H1 (cell line): ENCODE data around the gene LDLRAD4. TPM values are rescaled to one million over a fixed set of nuclear protein-coding genes. Genes with fewer than 3 reads are reported as not detected.

Experiments
- CTCF ChIA-PET: fragments of 300-600 bp; sonication (Branson Sonifier 250); formaldehyde crosslinking; loops from one replicate; lab custom pipeline; 2021; ENCODE audit not compliant: partially characterized antibody; lab: Charles Lee
- POLR2A ChIA-PET: fragments of 300-600 bp; sonication (Branson Sonifier 250); formaldehyde crosslinking; loops from one replicate; lab custom pipeline; 2021; ENCODE audit warnings: inconsistent platforms; ENCODE audit not compliant: partially characterized antibody; lab: Charles Lee
- DNase-seq, 2 experiments: peaks; one replicate each; pipeline versions ENCODE4 v3.0.0 to v3.0.0-alpha.2; 2010 to 2022; ENCODE audit warnings: low spot score in 2 of 2, low read depth in 1 of 2, mixed read lengths in 1 of 2
- FAIRE-seq: peaks from 2 replicates; lab custom pipeline; 2011; peaks lifted over from hg19 to GRCh38; lab: Jason Lieb, UNC
- H2AFZ ChIP-seq: 2 replicates; pipeline ENCODE4 v1.8.1; 2012; ENCODE audit warnings: low read length, inconsistent platforms
- H2AK5ac ChIP-seq: 2 replicates; pipeline ENCODE4 v1.6.1; 2013; ENCODE audit warnings: low read depth, low read length
- H2BK120ac ChIP-seq: replicated peaks from 2 replicates; pipeline ENCODE3; 2013; ENCODE audit warnings: low read depth, low read length, inconsistent platforms
- H2BK12ac ChIP-seq: 2 replicates; pipeline ENCODE4 v1.6.1; 2013; ENCODE audit warnings: low read depth, low read length
- H2BK15ac ChIP-seq: 2 replicates; pipeline ENCODE4 v1.6.1; 2013; ENCODE audit warnings: low read length
- H2BK20ac ChIP-seq: 2 replicates; pipeline ENCODE4 v1.6.1; 2013; ENCODE audit warnings: low read length
- H2BK5ac ChIP-seq: 2 replicates; pipeline ENCODE4 v1.6.1; 2013; ENCODE audit warnings: low read depth, low read length
- H3K14ac ChIP-seq: 2 replicates; pipeline ENCODE4 v1.6.1; 2013; ENCODE audit warnings: inconsistent platforms; ENCODE audit not compliant: insufficient read length
- H3K18ac ChIP-seq: 2 replicates; pipeline ENCODE4 v1.6.1; 2013; ENCODE audit warnings: low read length; ENCODE audit errors: extremely low read depth
- H3K23ac ChIP-seq: 2 replicates; pipeline ENCODE4 v1.6.1; 2013; ENCODE audit warnings: inconsistent platforms; ENCODE audit not compliant: insufficient read length
- H3K23me2 ChIP-seq: 2 replicates; pipeline ENCODE4 v1.6.1; 2013; ENCODE audit warnings: low read depth, low read length
- H3K27ac ChIP-seq: 2 replicates; pipeline ENCODE4 v1.6.1; 2011; ENCODE audit warnings: low read depth, low read length, inconsistent platforms
- H3K27me3 ChIP-seq, 4 experiments: replicated peaks in 1 of 4; 1 replicate in 1 of 4; 2 replicates in 3 of 4; pipeline versions ENCODE4 v1.6.1 to v1.8.1; 2011 to 2013; ENCODE audit warnings: low read length in 3 of 4, mild to moderate bottlenecking in 3 of 4, inconsistent platforms in 2 of 4, mixed read lengths in 2 of 4, moderate library complexity in 1 of 4; ENCODE audit not compliant: control insufficient read depth in 3 of 4, insufficient read depth in 3 of 4; ENCODE audit errors: extremely low read depth in 1 of 4
- H3K36me3 ChIP-seq, 4 experiments: 2 replicates each; pipeline versions ENCODE4 v1.6.1 to v1.8.1; 2011 to 2013; ENCODE audit warnings: mild to moderate bottlenecking in 4 of 4, low read length in 3 of 4, moderate library complexity in 2 of 4, control low read depth in 1 of 4, inconsistent platforms in 1 of 4; ENCODE audit not compliant: insufficient read depth in 4 of 4, control insufficient read depth in 2 of 4
- H3K4ac ChIP-seq: replicated peaks from 2 replicates; pipeline ENCODE3; 2013; ENCODE audit warnings: low read length, low read depth, mixed read lengths, inconsistent platforms; ENCODE audit not compliant: insufficient read length
- H3K4me1 ChIP-seq, 4 experiments: replicated peaks in 1 of 4; 1 replicate in 1 of 4; 2 replicates in 3 of 4; pipeline versions ENCODE4 v1.6.1 to v1.8.1; 2011 to 2013; ENCODE audit warnings: low read length in 3 of 4, inconsistent platforms in 2 of 4, mixed read lengths in 1 of 4; ENCODE audit not compliant: insufficient read depth in 4 of 4, control insufficient read depth in 3 of 4
- H3K4me2 ChIP-seq, 2 experiments: 2 replicates each; pipeline versions ENCODE4 v1.6.1 to v1.8.1; 2011 to 2013; ENCODE audit warnings: low read depth in 2 of 2, low read length in 2 of 2, control low read depth in 1 of 2, inconsistent platforms in 1 of 2, mild to moderate bottlenecking in 1 of 2; ENCODE audit not compliant: insufficient read depth in 1 of 2
- H3K4me3 ChIP-seq, 4 experiments: fragments of 200-600, 300-600 bp in 1 of 4; sonication (generic), shearing (Covaris generic), sonication (Bioruptor Twin) in 1 of 4; 2 replicates each; pipeline versions ENCODE4 v1.5.1 to v1.8.1; 2011 to 2016; ENCODE audit warnings: low read length in 4 of 4, low read depth in 3 of 4, control low read depth in 2 of 4, inconsistent platforms in 2 of 4, mild to moderate bottlenecking in 2 of 4, mixed read lengths in 1 of 4, moderate library complexity in 1 of 4; ENCODE audit not compliant: insufficient read depth in 2 of 4; ENCODE audit errors: extremely low read depth in 1 of 4
- H3K56ac ChIP-seq: replicated peaks from 2 replicates; pipeline ENCODE3; 2013; ENCODE audit warnings: low read depth, mild to moderate bottlenecking, mixed read lengths, low read length, inconsistent platforms; ENCODE audit not compliant: insufficient read length
- H3K79me1 ChIP-seq: 2 replicates; pipeline ENCODE4 v1.6.1; 2013; ENCODE audit warnings: low read depth, low read length, control low read depth
- H3K79me2 ChIP-seq, 2 experiments: 2 replicates each; pipeline versions ENCODE4 v1.6.1 to v1.8.1; 2012 to 2013; ENCODE audit warnings: low read length in 2 of 2, mild to moderate bottlenecking in 2 of 2, inconsistent platforms in 1 of 2; ENCODE audit not compliant: insufficient read depth in 2 of 2, control insufficient read depth in 1 of 2
- H3K9ac ChIP-seq, 4 experiments: replicated peaks in 1 of 4; 1 replicate in 1 of 4; 2 replicates in 3 of 4; pipeline versions ENCODE4 v1.6.1 to v1.8.1; 2011 to 2013; ENCODE audit warnings: low read depth in 3 of 4, low read length in 3 of 4, control low read depth in 2 of 4, mild to moderate bottlenecking in 2 of 4, moderate library complexity in 2 of 4, inconsistent platforms in 1 of 4; ENCODE audit errors: extremely low read depth in 1 of 4
- H3K9me3 ChIP-seq, 2 experiments: 2 replicates each; pipeline versions ENCODE4 v1.6.1 to v1.8.1; 2012 to 2013; ENCODE audit warnings: mild to moderate bottlenecking in 2 of 2, moderate library complexity in 2 of 2, control low read depth in 1 of 2, inconsistent platforms in 1 of 2, low read depth in 1 of 2, low read length in 1 of 2, mixed read lengths in 1 of 2; ENCODE audit not compliant: insufficient read depth in 2 of 2
- H4K20me1 ChIP-seq, 2 experiments: replicated peaks in 1 of 2; 2 replicates each; pipeline versions ENCODE3 to v1.8.1; 2011 to 2013; ENCODE audit warnings: inconsistent platforms in 2 of 2, low read length in 2 of 2, mild to moderate bottlenecking in 1 of 2; ENCODE audit not compliant: insufficient read depth in 2 of 2, control insufficient read depth in 1 of 2
- H4K5ac ChIP-seq: 2 replicates; pipeline ENCODE4 v1.6.1; 2013; ENCODE audit warnings: low read length, low read depth, mixed read lengths, inconsistent platforms; ENCODE audit not compliant: insufficient read length
- H4K8ac ChIP-seq: 2 replicates; pipeline ENCODE4 v1.8.0; 2013; ENCODE audit warnings: mild to moderate bottlenecking, moderate library complexity, low read length, inconsistent platforms; ENCODE audit not compliant: insufficient read depth; ENCODE audit errors: extremely low read depth
- H4K91ac ChIP-seq: replicated peaks from 2 replicates; pipeline ENCODE3; 2013; ENCODE audit warnings: low read length, mixed read lengths, inconsistent platforms; ENCODE audit not compliant: insufficient read length
- ASH2L ChIP-seq: fragments of 200-600, 300-600 bp; sonication (generic); IDR thresholded peaks from one replicate; pipeline ENCODE4 v1.7.1; 2017; ENCODE audit warnings: low read length
- NANOG ChIP-seq: IDR thresholded peaks from 2 replicates; pipeline ENCODE4 v1.6.1; 2011; ENCODE audit warnings: low read length, low read depth, mild to moderate bottlenecking, inconsistent platforms; ENCODE audit not compliant: insufficient read depth, poor library complexity, severe bottlenecking
- RXRA ChIP-seq: IDR thresholded peaks from 2 replicates; pipeline ENCODE4 v1.6.1; 2011; ENCODE audit warnings: low read depth, mild to moderate bottlenecking, low read length, moderate library complexity; ENCODE audit not compliant: insufficient read depth
- WGBS, 2 experiments: shearing (Covaris generic) in 1 of 2; methylation state at CpG; one replicate each; pipeline versions ENCODE4 v1.1.6 to v1.1.7; 2013 to 2015; ENCODE audit warnings: low lambda C conversion rate in 2 of 2, mixed read lengths in 2 of 2, inconsistent platforms in 1 of 2, low coverage in 1 of 2, missing lambda C conversion rate in 1 of 2; ENCODE audit not compliant: insufficient replicate concordance in 2 of 2, insufficient coverage in 1 of 2, insufficient read length in 1 of 2; ENCODE audit errors: extremely low coverage in 1 of 2, missing lambda C conversion rate in 1 of 2; 5-methylcytosine and 5-hydroxymethylcytosine counted together
- polyA plus RNA-seq, 7 experiments: library from polyadenylated mRNA; depleted of rRNA in 3 of 7; stranded (reverse) in 5 of 7; unstranded in 2 of 7; fragments of >200 nt in 5 of 7; fragments of 200-250 nt in 2 of 7; gene quantifications; 1 replicate in 5 of 7; 2 replicates in 1 of 7; 4 replicates in 1 of 7; pipeline versions ENCODE4 v1.2.1 to v1.2.3, GENCODE V29; 2011 to 2013; ENCODE audit warnings: missing spikeins in 2 of 7, mixed read lengths in 2 of 7
- total RNA-seq: library from RNA; stranded (reverse); fragmentation: NEBNext Ultra II Directional; extraction: Animal tissue kit (Norgen Biotek cat#: 25700); gene quantifications from 2 replicates; pipeline ENCODE4 v1.2.1, GENCODE V29; 2021

The LDLRAD4 gene
- total and polyA plus RNA-seq, 2 of the 8 experiments (the other 6 are each of a cell fraction or from before 2014, with no cell fraction given) = 0.77 to 1.4 TPM

DNA sequence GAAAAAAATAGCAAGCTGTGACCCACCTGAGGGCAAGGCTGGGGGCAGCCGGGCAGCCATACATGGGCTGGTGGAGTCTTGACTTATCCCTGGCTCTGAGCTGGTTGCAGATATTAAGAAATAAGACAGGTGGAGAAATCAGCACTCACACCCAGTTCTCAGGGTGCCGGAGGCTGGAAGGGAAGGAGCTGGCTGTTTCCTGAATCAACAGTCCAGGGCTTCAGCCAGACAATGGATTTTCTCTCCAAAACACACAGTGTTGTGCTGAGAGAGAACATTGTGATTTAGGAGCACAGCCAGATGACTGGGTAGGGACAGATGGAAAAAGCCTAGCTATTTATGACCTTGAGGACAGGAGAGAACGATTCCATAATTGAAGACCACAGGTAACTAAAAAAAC, 208.8 kb downstream of the LDLRAD4 start:
- Histone ChIP-seq H3K4me2 (no peak overlapping the region), H3K9ac (no peak overlapping the region), H2AFZ (no peak overlapping the region), H3K4ac (no peak overlapping the region), H3K23ac (no peak overlapping the region), H3K9me3 (no peaks in the 10 kb centered on the region), H2BK15ac (no peak overlapping the region), H2BK5ac (no peak overlapping the region), H4K5ac (no peak overlapping the region), H2BK12ac (no peak overlapping the region), H3K23me2 (no peaks in the 10 kb centered on the region), H4K8ac (no peak overlapping the region), H3K18ac (no peak overlapping the region), H3K27ac (no peak overlapping the region), H2AK5ac (no peak overlapping the region), H3K36me3 (no peaks in the 10 kb centered on the region), H3K79me1 (no peaks in the 10 kb centered on the region), H2BK120ac (no peak overlapping the region), H3K27me3 (no peaks in the 10 kb centered on the region), H3K14ac (no peak overlapping the region), H3K4me3 (no peak overlapping the region), H2BK20ac (no peak overlapping the region), H3K4me1 (no peaks in the 10 kb centered on the region; a peak in 1 of 7 replicates), H3K56ac (no peak overlapping the region), H3K79me2 (no peaks in the 10 kb centered on the region), H4K20me1 (no peaks in the 10 kb centered on the region), H4K91ac (no peak overlapping the region)
- DNase-seq (no peak), FAIRE-seq (no peak)
- ChIA-PET POLR2A (interaction anchor here (0.7 kb wide), 1 partner anchor 207 kb away, joined by 4 read pairs; no protein-coding TSS in a partner anchor), CTCF (interaction anchor here (0.6 kb wide), 1 partner anchor 15 kb away, joined by 3 read pairs; no protein-coding TSS in a partner anchor)
- WGBS, 2 experiments = 87% methylated on average over 3 of the region's 3 CpGs; no CpG with 5 or more reads in 1 of the 2 experiments
- TF ChIP-seq RXRA (no peak), NANOG (no peak), ASH2L (no peak)
